ENCODE data around the gene E2F4. TPM values are rescaled to one million over a fixed set of nuclear protein-coding genes. Genes with fewer than 3 reads are reported as not detected.

The E2F4 gene
- total and polyA plus RNA-seq, 3 experiments from 2014 or later, result 86.0 to 139 (median 137) TPM

DNA sequence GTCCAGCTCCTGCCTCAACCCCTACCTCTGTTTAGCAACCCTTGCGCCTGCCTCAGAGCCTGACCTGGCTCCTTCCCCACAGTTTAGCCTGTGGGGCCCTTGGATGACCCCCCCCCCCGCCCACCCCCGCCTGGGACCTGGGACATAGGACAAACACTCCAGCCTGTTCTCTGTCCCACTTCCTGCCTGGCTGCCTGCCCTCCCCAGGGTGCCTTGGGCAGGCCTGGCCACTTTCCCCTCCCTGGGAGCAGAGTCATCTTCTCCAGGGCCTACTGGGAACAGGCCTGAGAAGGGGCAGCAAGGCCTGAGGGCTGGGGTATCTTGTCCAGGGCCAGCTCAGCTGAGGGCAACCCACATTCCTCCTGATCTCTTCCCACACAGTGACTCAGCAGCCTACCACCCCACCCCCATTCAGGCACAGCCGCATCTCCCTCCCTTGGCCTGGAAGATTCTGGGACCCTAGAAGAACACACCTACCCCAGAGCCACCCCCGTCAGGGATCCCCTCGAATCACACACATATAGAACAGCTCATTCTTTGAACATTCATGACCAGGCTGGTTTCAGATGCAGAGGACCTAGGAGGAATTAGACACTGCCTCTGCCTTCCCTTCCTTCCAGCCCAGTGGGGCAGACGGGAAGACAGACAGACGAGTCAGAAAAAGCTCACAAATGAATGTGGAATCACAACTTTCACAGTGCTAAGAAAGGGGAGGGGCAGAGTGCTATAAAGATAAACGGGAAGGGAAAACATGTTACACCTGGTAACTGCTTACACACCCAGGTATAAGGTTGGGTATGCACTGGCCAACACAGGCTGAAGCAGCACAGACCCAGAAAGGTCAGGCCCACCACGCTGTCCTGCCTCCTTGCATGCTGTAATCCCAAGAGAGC, 49.3 kb downstream of the E2F4 start:
- POLR2A ChIA-PET, result no interaction called here
- peak overlapping the region; percentile 51 for H3K27ac ChIP-seq (ENCODE audit: low read depth, low read length)

GRCh38 chr16:67242138-67242730, 50.3 kb downstream of the E2F4 start:
- H3K27ac ChIP-seq (ENCODE audit: low read depth, low read length), result no peak overlapping the region
- Mint-ChIP-seq H3K4me3 (no peak overlapping the region), H3K27ac (peak overlapping the region in 7 of 8 donors; percentile 34 to 96 (median 85)), H3K27me3 (no peaks in the 10 kb centered on the region), H3K36me3 (peaks cover 0 to 30% (median 4%) of the 10 kb centered on the region in 3 donors), H3K4me1 (peaks cover 19 to 37% (median 25%) of the 10 kb centered on the region in 3 donors), H3K9me3 (no peaks in the 10 kb centered on the region)
- DNase-seq, result no peak
- peaks cover 28% of the 10 kb centered on the region for H3K4me1 ChIP-seq (ENCODE audit: insufficient read depth, low read length)
- no peaks in the 10 kb centered on the region for H3K27me3 ChIP-seq (ENCODE audit: insufficient read depth, low read length, poor library complexity, severe bottlenecking)
- ChIA-PET CTCF (no interaction called here), POLR2A (no interaction called here)
- no peaks in the 10 kb centered on the region for H3K9me3 ChIP-seq (ENCODE audit: low read length)
- no peak overlapping the region for H3K4me3 ChIP-seq (ENCODE audit: low read length)
- peaks cover 3% of the 10 kb centered on the region for H3K36me3 ChIP-seq (ENCODE audit: insufficient read depth, low read length)

More for the DNA sequence above, 49.3 kb downstream of the E2F4 start:
- H3K27me3 Mint-ChIP-seq, result no peaks in the 10 kb centered on the region
- H3K4me1 ChIP-seq (ENCODE audit: insufficient read depth, low read length), result peaks cover 28% of the 10 kb centered on the region
- peaks cover 21 to 34% (median 27%) of the 10 kb centered on the region in 3 donors for H3K4me1 Mint-ChIP-seq
- H3K36me3 Mint-ChIP-seq, result peaks cover 0 to 36% (median 4%) of the 10 kb centered on the region in 3 donors
- no peak overlapping the region for H3K4me3 Mint-ChIP-seq
- no peaks in the 10 kb centered on the region for H3K9me3 ChIP-seq (ENCODE audit: low read length)
- H3K36me3 ChIP-seq (ENCODE audit: insufficient read depth, low read length), result peaks cover 7% of the 10 kb centered on the region
- DNase-seq, result no peak
- no peak overlapping the region for H3K4me3 ChIP-seq (ENCODE audit: low read length)
- H3K27ac Mint-ChIP-seq, result peak overlapping the region in 6 of 8 donors; percentile 26 to 78 (median 75)
- no peaks in the 10 kb centered on the region for H3K9me3 Mint-ChIP-seq
- H3K27me3 ChIP-seq (ENCODE audit: insufficient read depth, low read length, poor library complexity, severe bottlenecking), result no peaks in the 10 kb centered on the region
- CTCF ChIA-PET, result no interaction called here

GRCh38 chr16:67243481-67243880, 51.5 kb downstream of the E2F4 start:
- H3K9me3 ChIP-seq (ENCODE audit: low read length), result no peaks in the 10 kb centered on the region
- H3K27ac Mint-ChIP-seq, result peak overlapping the region; percentile 74 to 98 (median 95)
- no peak overlapping the region for H3K4me3 ChIP-seq (ENCODE audit: low read length)
- peaks cover 36% of the 10 kb centered on the region for H3K4me1 ChIP-seq (ENCODE audit: insufficient read depth, low read length)
- no peaks in the 10 kb centered on the region for H3K36me3 ChIP-seq (ENCODE audit: insufficient read depth, low read length)
- peak overlapping the region; percentile 72 for H3K27ac ChIP-seq (ENCODE audit: low read depth, low read length)
- H3K9me3 Mint-ChIP-seq, result no peaks in the 10 kb centered on the region
- ChIA-PET POLR2A (interaction anchor here (0.6 to 2.2 kb wide), 2 partner anchors 16 to 24 kb away, joined by 4 to 15 read pairs; partner anchors contain the start of gene TMEM208), CTCF (interaction anchor here (1.4 kb wide), 1 partner anchor 8 kb away, joined by 3 read pairs; no protein-coding TSS in a partner anchor)
- peak in 1 of 5 donors; percentile 16 for DNase-seq
- no peaks in the 10 kb centered on the region for H3K27me3 Mint-ChIP-seq
- no peaks in the 10 kb centered on the region for H3K27me3 ChIP-seq (ENCODE audit: insufficient read depth, low read length, poor library complexity, severe bottlenecking)
- peaks cover 28 to 48% (median 37%) of the 10 kb centered on the region in 3 donors for H3K4me1 Mint-ChIP-seq
- H3K4me3 Mint-ChIP-seq, result peak overlapping the region in 1 of 7 donors; percentile 27
- H3K36me3 Mint-ChIP-seq, result peaks cover 0 to 20% (median 2%) of the 10 kb centered on the region in 3 donors

- Mint-ChIP-seq H3K4me1 (peaks cover 32 to 57% (median 44%) of the 10 kb centered on the region in 3 donors), H3K4me3 (peak overlapping the region; percentile 72 to 92 (median 80)), H3K9me3 (no peaks in the 10 kb centered on the region), H3K27ac (peak overlapping the region; percentile 90 to 98 (median 95)), H3K36me3 (peaks cover 0 to 10% (median 2%) of the 10 kb centered on the region in 3 donors), H3K27me3 (no peaks in the 10 kb centered on the region)
- Histone ChIP-seq H3K4me1 (ENCODE audit: insufficient read depth, low read length) (peaks cover 43% of the 10 kb centered on the region), H3K4me3 (ENCODE audit: low read length) (peak overlapping the region; percentile 1), H3K27ac (ENCODE audit: low read depth, low read length) (peak overlapping the region; percentile 72), H3K27me3 (ENCODE audit: insufficient read depth, low read length, poor library complexity, severe bottlenecking) (no peaks in the 10 kb centered on the region), H3K9me3 (ENCODE audit: low read length) (no peaks in the 10 kb centered on the region), H3K36me3 (ENCODE audit: insufficient read depth, low read length) (no peaks in the 10 kb centered on the region)
- ChIA-PET CTCF (interaction anchor here (0.6 to 1.7 kb wide), 7 partner anchors 9 to 237 kb away, joined by 3 to 12 read pairs (median 3); partner anchors contain the start of genes ATP6V0D1 and TMEM208), POLR2A (interaction anchor here (0.6 to 2.2 kb wide), 5 partner anchors 18 to 86 kb away, joined by 3 to 15 read pairs (median 4); partner anchors contain the start of genes E2F4 and TMEM208)
- peak; percentile 61 to 89 (median 67) for DNase-seq
These were observed 52.6 kb downstream of the E2F4 start for GRCh38 chr16:67244387-67245185.

DNA sequence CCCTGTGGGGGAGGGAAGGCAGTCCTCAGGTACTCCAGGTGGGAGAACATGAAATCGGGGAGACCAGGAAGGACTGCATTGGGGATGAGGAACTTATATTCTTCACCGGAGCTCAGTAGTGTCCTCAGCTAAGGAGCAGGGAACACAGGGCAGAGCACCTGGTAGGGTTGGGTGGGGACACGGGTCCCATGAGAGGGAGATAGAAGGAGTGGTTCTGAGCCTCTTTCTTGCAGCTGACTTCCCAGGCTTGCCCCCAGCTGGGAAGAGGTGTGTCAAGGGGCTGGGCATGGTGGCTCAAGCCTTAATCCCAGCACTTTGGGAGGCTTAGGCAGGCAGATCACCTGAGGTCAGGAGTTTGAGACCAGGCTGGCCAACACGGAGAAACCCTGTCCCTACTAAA, 53.2 kb downstream of the E2F4 start:
- H3K36me3 ChIP-seq (ENCODE audit: insufficient read depth, low read length), result no peaks in the 10 kb centered on the region
- POLR2A ChIA-PET, result interaction anchor here (1.6 to 2.2 kb wide), 2 partner anchors 18 to 53 kb away, joined by 4 to 15 read pairs; partner anchors contain the start of genes E2F4 and TMEM208
- Mint-ChIP-seq H3K27me3 (no peaks in the 10 kb centered on the region), H3K36me3 (peaks cover 0 to 6% (median 0%) of the 10 kb centered on the region in 3 donors), H3K4me3 (peak overlapping the region; percentile 72 to 92 (median 80)), H3K4me1 (peaks cover 34 to 62% (median 50%) of the 10 kb centered on the region in 3 donors), H3K9me3 (no peaks in the 10 kb centered on the region), H3K27ac (peak overlapping the region; percentile 90 to 98 (median 95))
- H3K27me3 ChIP-seq (ENCODE audit: insufficient read depth, low read length, poor library complexity, severe bottlenecking), result no peaks in the 10 kb centered on the region
- peaks cover 48% of the 10 kb centered on the region for H3K4me1 ChIP-seq (ENCODE audit: insufficient read depth, low read length)
- peak overlapping the region; percentile 1 for H3K4me3 ChIP-seq (ENCODE audit: low read length)
- peak in 1 of 5 donors; percentile 44 for DNase-seq
- CTCF ChIA-PET, result interaction anchor here (1.1 to 1.7 kb wide), 2 partner anchors 18 to 231 kb away, joined by 4 to 12 read pairs; partner anchors contain the start of gene TMEM208
- no peaks in the 10 kb centered on the region for H3K9me3 ChIP-seq (ENCODE audit: low read length)
- H3K27ac ChIP-seq (ENCODE audit: low read depth, low read length), result peak overlapping the region; percentile 72

- ChIA-PET CTCF (interaction anchor here (1.1 to 1.7 kb wide), 5 partner anchors 14 to 232 kb away, joined by 3 to 12 read pairs (median 4); partner anchors contain the start of gene TMEM208), POLR2A (interaction anchor here (0.7 to 2.2 kb wide), 2 partner anchors 19 to 51 kb away, joined by 3 to 15 read pairs; partner anchors contain the start of gene TMEM208)
- Histone ChIP-seq H3K4me3 (ENCODE audit: low read length) (peak overlapping the region; percentile 73), H3K27ac (ENCODE audit: low read depth, low read length) (peak overlapping the region; percentile 72), H3K36me3 (ENCODE audit: insufficient read depth, low read length) (no peaks in the 10 kb centered on the region), H3K4me1 (ENCODE audit: insufficient read depth, low read length) (peaks cover 48% of the 10 kb centered on the region), H3K27me3 (ENCODE audit: insufficient read depth, low read length, poor library complexity, severe bottlenecking) (no peaks in the 10 kb centered on the region), H3K9me3 (ENCODE audit: low read length) (no peaks in the 10 kb centered on the region)
- Mint-ChIP-seq H3K9me3 (no peaks in the 10 kb centered on the region), H3K27me3 (no peaks in the 10 kb centered on the region), H3K27ac (peak overlapping the region; percentile 90 to 98 (median 95)), H3K36me3 (peaks cover 0 to 6% (median 0%) of the 10 kb centered on the region in 3 donors), H3K4me3 (peak overlapping the region; percentile 72 to 97 (median 81)), H3K4me1 (peaks cover 34 to 62% (median 52%) of the 10 kb centered on the region in 3 donors)
- DNase-seq, result no peak
These were observed 53.7 kb downstream of the E2F4 start for GRCh38 chr16:67245674-67246080.

All from CD8-positive, alpha-beta memory T cell (primary cell).